Loucy (cell line): Measurements from ENCODE around the gene ZNF484.
"Not testable (repeated sequence)": the region's sequence is repeated elsewhere in the genome, so short reads cannot be mapped to it uniquely, and the experiment has no call there.

Experiments used
- H2AFZ ChIP-seq: fragments of 200-600 bp; sonication (generic); 2 replicates; pipeline ENCODE4 v1.6.0; 2016; ENCODE audit warnings: antibody characterized with exemption, mild to moderate bottlenecking, low read length, moderate library complexity
- H3F3A ChIP-seq: fragments of 200-600 bp; 2 replicates; pipeline ENCODE4 v1.6.0; 2016; ENCODE audit warnings: antibody characterized with exemption, low read depth, mild to moderate bottlenecking
- H3K27me3 ChIP-seq: fragments of 200-600 bp; sonication (generic); 2 replicates; pipeline ENCODE4 v1.6.1; 2014; ENCODE audit warnings: low read length, mild to moderate bottlenecking; ENCODE audit not compliant: insufficient read depth, poor library complexity, severe bottlenecking
- H3K36me3 ChIP-seq: fragments of 200-600 bp; sonication (generic); 2 replicates; pipeline ENCODE4 v1.6.1; 2016; ENCODE audit warnings: low read length; ENCODE audit not compliant: insufficient read depth
- H3K4me1 ChIP-seq: fragments of 200-600 bp; sonication (generic); 2 replicates; pipeline ENCODE4 v1.5.1; 2014; ENCODE audit warnings: low read length, mild to moderate bottlenecking; ENCODE audit not compliant: insufficient read depth, poor library complexity, severe bottlenecking
- H3K4me2 ChIP-seq: fragments of 200-600 bp; sonication (generic); 2 replicates; pipeline ENCODE4 v1.6.0; 2014; ENCODE audit warnings: antibody characterized with exemption, low read length, low read depth, mild to moderate bottlenecking; ENCODE audit not compliant: poor library complexity, severe bottlenecking
- H3K4me3 ChIP-seq: fragments of 200-600 bp; sonication (generic); 2 replicates; pipeline ENCODE4 v1.5.1; 2014; ENCODE audit warnings: low read length, mild to moderate bottlenecking, mixed read lengths; ENCODE audit not compliant: poor library complexity, severe bottlenecking
- H3K79me2 ChIP-seq: fragments of 200-600 bp; sonication (generic); 2 replicates; pipeline ENCODE4 v1.6.1; 2014; ENCODE audit warnings: low read length; ENCODE audit not compliant: insufficient read depth
- H3K9ac ChIP-seq: fragments of 200-600 bp; sonication (generic); 2 replicates; pipeline ENCODE4 v1.6.0; 2014; ENCODE audit warnings: mild to moderate bottlenecking, low read depth, low read length, moderate library complexity; ENCODE audit not compliant: poor library complexity, severe bottlenecking
- H3K9me2 ChIP-seq: fragments of 200-600 bp; sonication (generic); replicated peaks from 2 replicates; pipeline ENCODE4 v1.6.1; 2016; ENCODE audit warnings: low read depth, low read length, mixed read lengths
- H3K9me3 ChIP-seq: fragments of 200-600 bp; sonication (generic); 2 replicates; pipeline ENCODE4 v1.6.1; 2014; ENCODE audit warnings: mild to moderate bottlenecking, antibody characterized with exemption, low read length, low read depth; ENCODE audit not compliant: insufficient read depth
- H4K20me1 ChIP-seq: fragments of 200-600 bp; sonication (generic); 2 replicates; pipeline ENCODE4 v1.6.0; 2014; ENCODE audit warnings: antibody characterized with exemption, low read length, mild to moderate bottlenecking; ENCODE audit not compliant: insufficient read depth, poor library complexity, severe bottlenecking
- CTCF ChIP-seq: fragments of 200-600 bp; sonication (generic); conservative IDR thresholded peaks from 2 replicates; pipeline ENCODE4 v1.5.1; 2014; ENCODE audit warnings: mild to moderate bottlenecking, antibody characterized with exemption, low read length
- EZH2phosphoT487 ChIP-seq: fragments of 200-600 bp; IDR thresholded peaks from 2 replicates; pipeline ENCODE4 v1.6.1; 2018; ENCODE audit warnings: antibody characterized with exemption, mild to moderate bottlenecking, moderate library complexity, borderline replicate concordance

Gene ZNF484

GRCh38 chr9:92807031-92807756 lies 70.6 kb downstream of the ZNF484 start:
- H3K27me3 ChIP-seq, result peaks cover 18% of the 10 kb centered on the region
- no peaks in the 10 kb centered on the region for H3F3A ChIP-seq
- H3K9me3 ChIP-seq, result no peaks in the 10 kb centered on the region
- H3K9me2 ChIP-seq, result no peaks in the 10 kb centered on the region
- no peaks in the 10 kb centered on the region for H3K79me2 ChIP-seq
- no peaks in the 10 kb centered on the region for H4K20me1 ChIP-seq
- peak overlapping the region; percentile 64 for H3K4me3 ChIP-seq
- peak overlapping the region; percentile 77 for H3K4me2 ChIP-seq
- peaks cover 9% of the 10 kb centered on the region for H3K4me1 ChIP-seq
- H3K9ac ChIP-seq, result no peak overlapping the region
- peak overlapping the region; percentile 96 for H2AFZ ChIP-seq
- H3K36me3 ChIP-seq, result no peaks in the 10 kb centered on the region
- TF ChIP-seq CTCF, result no peak

- H3K4me3 ChIP-seq, result no peak overlapping the region
- TF ChIP-seq CTCF (no peak), EZH2phosphoT487 (no peak)
- H3K9me2 ChIP-seq, result no peaks in the 10 kb centered on the region
- H3K79me2 ChIP-seq, result no peaks in the 10 kb centered on the region
- H3K4me1 ChIP-seq, result peaks cover 9% of the 10 kb centered on the region
- no peak overlapping the region for H3K9ac ChIP-seq
- no peak overlapping the region for H3K4me2 ChIP-seq
- H4K20me1 ChIP-seq, result no peaks in the 10 kb centered on the region
- H3K9me3 ChIP-seq, result no peaks in the 10 kb centered on the region
- no peaks in the 10 kb centered on the region for H3K36me3 ChIP-seq
- H3K27me3 ChIP-seq, result peaks cover 18% of the 10 kb centered on the region
- H2AFZ ChIP-seq, result no peak overlapping the region
- no peaks in the 10 kb centered on the region for H3F3A ChIP-seq
Measured at GRCh38 chr9:92804727-92805126, 73.1 kb downstream of the ZNF484 start.

DNA sequence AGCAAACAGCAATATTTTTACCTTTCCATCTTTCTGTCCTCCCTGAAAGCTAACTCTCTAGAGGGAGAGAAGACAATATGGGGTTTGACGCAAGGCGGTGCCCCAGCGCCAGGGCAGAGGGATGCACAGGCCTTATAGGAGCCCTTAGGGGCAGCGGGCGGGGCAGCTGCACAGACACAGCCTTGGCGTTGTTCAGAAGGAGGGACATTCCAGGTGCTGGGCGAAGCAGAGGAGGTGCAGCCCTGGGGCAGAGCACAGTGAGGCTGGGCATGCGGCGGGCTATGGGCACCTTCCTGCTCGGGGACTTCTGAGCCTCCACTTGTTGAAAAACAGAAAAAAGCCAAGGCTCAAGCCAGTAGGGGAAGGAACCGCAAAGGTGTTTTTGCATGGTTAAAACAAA lies 79.5 kb downstream of the ZNF484 start:
- Histone ChIP-seq H3K4me2 (no peak overlapping the region), H3K9ac (no peak overlapping the region), H3K27me3 (no peaks in the 10 kb centered on the region), H3F3A (no peaks in the 10 kb centered on the region), H3K9me3 (no peaks in the 10 kb centered on the region), H3K4me3 (no peak overlapping the region), H3K9me2 (no peaks in the 10 kb centered on the region), H3K79me2 (no peaks in the 10 kb centered on the region), H3K36me3 (no peaks in the 10 kb centered on the region), H4K20me1 (no peaks in the 10 kb centered on the region), H2AFZ (no peak overlapping the region), H3K4me1 (no peaks in the 10 kb centered on the region)
- TF ChIP-seq EZH2phosphoT487, result no peak
- no peak for TF ChIP-seq CTCF

DNA sequence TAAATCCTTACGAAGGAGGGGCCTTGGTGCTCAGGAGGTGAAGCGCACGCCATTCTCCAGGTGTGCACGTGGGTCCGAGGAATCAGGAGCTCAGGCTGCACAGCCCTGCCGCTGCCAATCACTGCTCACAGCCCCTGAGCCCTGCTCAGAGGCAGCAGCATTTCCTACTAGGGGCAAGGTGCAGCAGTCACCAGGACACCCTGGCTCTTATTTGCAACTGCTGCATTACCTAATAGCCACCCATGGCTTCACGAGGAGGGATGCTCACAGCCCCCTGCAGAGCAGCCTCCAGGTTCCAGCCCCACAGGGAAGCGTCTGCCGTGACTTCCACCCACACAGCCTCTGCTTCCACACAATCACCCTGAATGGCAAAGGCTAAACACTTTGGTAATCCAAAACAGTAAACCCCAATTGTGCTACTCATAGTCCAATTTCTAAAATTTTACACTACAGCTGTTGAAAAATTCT lies 81.5 kb downstream of the ZNF484 start:
- H3K4me1 ChIP-seq, H3F3A ChIP-seq, H3K9me2 ChIP-seq, H3K9ac ChIP-seq, H3K36me3 ChIP-seq, H3K27me3 ChIP-seq, H3K9me3 ChIP-seq, H3K4me3 ChIP-seq, H3K4me2 ChIP-seq, H2AFZ ChIP-seq, H3K79me2 ChIP-seq, H4K20me1 ChIP-seq: not testable (repeated sequence)
